Adrenal gland (tissue), 5 donors: Measurements from ENCODE around the gene PTPN23.

ENCODE experiments used
- CTCF ChIP-seq, 6 experiments: fragments of 450-650 bp in 4 of 6; fragments of 200-600 bp in 2 of 6; sonication (generic) in 1 of 6; IDR thresholded peaks; 1 replicate in 5 of 6; 2 replicates in 1 of 6; pipeline versions ENCODE4 v1.5.1 to v1.8.0; 2016 to 2021; ENCODE audit warnings: antibody characterized with exemption in 6 of 6, mild to moderate bottlenecking in 2 of 6, moderate library complexity in 1 of 6
- POLR2A ChIP-seq, 2 donors: fragments of 450-650 bp; IDR thresholded peaks; one replicate each; pipeline ENCODE4 v1.6.1; 2017; ENCODE audit warnings: antibody characterized with exemption in 2 of 2, mild to moderate bottlenecking in 2 of 2, moderate library complexity in 1 of 2
- donor health status: DM: no; HTN: no; CAD: no.

- TF ChIP-seq CTCF (IDR thresholded peaks at IDR 0.05), result no peak
- no peak for TF ChIP-seq POLR2A (IDR thresholded peaks at IDR 0.05)
Measured at GRCh38 chr3:47342812-47343211, 38.0 kb upstream of the PTPN23 start.
